ENCODE measurements around the gene NEU1. TPM values are rescaled to one million over a fixed set of nuclear protein-coding genes. Genes with fewer than 3 reads are reported as not detected.
"Not testable (repeated sequence)": the region's sequence is repeated elsewhere in the genome, so short reads cannot be mapped to it uniquely, and the experiment has no call there.

NEU1 gene
- total RNA-seq, 2 donors from 2014 or later, result 33.1 to 63.5 TPM

DNA sequence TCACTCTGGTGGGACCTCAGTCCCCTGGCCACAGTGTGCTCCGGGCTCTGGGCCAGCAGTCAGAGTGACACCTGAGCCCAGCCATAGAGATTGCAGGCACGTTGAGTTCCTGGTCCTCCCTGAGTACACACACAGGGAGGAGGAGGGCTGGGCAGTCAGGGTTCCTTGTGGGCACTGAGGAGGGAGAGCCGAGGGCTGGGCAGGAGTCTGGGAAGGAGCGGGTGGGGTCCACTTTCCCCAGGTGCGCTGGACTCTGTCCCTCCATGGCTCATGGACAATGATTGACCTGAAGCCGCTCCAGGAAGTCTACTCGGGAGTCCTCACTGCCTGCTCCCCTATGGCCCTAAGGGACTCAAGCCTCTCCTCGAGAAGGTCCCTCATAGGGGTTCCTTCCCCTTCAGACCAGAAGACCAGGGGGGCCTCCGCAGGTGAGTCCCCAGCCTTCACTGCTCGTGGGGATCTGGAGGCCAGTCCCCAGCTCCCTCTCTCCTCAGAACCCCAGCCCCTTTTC, 15.1 kb upstream of the NEU1 start:
- intact Hi-C loops (cut with DNase I, micrococcal nuclease), result no loop called here

DNA sequence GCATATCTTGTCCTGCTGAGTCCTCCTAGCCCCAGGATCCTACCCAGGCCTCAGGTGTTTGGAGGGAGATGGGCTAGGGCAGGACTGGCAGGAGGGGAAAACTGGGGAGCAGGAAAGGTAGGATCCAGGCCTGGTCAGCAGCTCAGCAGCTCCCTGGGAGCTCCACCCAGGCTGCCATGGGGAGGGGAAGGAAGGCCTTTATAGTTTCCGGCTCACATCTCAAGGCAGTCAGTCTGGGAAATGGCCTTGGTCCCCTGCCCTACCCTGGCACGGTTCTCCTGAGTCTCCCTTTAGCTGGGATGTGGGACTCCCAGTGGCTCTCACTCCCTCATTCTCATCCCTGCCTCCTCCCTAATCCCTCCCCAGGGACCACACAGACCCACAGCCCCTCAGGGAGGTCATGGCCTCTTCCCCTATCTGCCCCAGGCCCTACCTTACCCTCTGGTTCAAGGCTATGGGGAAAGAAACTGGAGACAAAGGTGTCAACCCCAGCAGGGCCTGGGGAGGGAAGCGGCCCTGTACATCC, 14.6 kb upstream of the NEU1 start:
- ATAC-seq (peak; percentile 60), DNase-seq (peak; percentile 73 to 74)
- intact Hi-C loops (cut with DNase I, micrococcal nuclease), result no loop called here

More for the DNA sequence above, 15.1 kb upstream of the NEU1 start:
- peak; percentile 86 to 97 for DNase-seq
- ATAC-seq, result peak; percentile 79

DNA sequence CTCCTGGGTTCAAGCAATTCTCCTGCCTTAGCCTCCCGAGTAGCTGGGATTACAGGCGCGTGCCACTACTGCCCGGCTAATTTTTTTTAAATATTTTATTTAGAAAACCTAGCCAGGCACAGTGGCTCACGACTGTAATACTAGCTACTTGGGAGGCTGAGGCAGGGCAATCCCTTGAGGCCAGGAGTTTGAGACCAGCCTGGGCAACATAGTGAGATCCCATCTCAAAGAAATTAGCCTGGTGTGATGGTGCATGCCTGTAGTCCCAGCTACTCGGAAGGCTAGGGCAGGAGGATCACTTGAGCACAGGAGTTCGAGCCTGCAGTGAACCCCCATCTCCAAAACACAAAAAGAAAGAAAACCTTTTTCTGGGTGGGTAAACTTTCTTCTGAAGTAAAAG, 13.7 kb upstream of the NEU1 start:
- intact Hi-C loops (cut with DNase I, micrococcal nuclease), result no loop called here
- ATAC-seq, result no peak
- no peak for DNase-seq

DNA sequence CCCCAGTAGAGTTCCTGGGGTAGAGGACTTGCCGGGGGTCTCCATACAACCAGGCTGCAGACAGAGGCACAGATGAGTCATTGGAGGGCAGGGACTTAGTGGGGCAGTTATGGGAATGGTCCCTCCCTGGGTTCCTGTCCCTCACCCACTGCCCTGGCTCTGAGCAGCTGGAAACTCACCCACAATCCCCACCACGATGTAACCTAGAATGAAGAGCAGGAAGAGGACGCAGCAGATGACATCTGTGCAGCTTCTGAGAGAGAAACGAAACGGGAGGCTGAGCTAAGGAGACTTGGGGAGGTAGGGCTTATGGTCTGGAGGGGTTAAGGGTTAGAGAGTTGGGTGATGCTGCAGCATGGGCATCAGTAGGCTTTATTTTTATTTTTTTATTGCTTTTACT, 13.3 kb upstream of the NEU1 start:
- ATAC-seq, result no peak
- intact Hi-C loops (cut with DNase I, micrococcal nuclease), result no loop called here
- DNase-seq, result no peak

DNA sequence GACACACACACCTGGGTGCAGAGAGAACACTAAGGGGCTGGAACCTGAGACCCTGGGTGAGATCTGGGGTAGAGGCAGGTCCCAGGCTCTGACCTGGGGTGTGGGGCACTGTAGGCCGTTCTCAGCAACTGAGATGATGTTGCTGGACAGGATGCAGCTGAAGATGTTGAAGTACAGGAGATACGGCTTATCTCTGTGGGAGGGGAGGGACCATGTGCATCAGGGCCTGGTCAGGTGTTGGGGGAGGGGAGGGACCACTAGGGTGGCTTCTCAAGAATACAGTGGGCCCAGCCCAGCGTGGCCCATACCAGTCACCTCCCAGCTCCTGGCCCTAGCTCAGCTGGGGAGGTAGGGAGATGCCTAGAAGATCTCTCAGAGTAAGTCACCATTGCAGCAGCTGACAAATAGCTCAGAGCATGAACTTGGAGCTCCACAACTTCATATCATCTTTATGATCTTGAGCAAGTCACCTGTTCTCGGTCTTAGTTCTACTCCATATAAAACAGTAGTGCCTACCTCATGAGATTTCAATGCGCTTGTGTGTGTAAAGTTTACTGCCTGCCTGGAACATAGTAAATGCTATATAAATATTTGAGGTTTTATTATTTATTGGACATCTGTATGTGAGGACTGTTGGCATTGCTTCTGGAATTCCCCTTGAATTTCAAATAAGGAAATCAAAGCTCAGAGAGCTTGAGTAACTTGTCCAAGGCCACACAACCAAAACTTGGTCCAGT, 12.4 kb upstream of the NEU1 start:
- intact Hi-C loops (cut with DNase I, micrococcal nuclease), result no loop called here
- no peak for DNase-seq
- ATAC-seq, result peak; percentile 12

DNA sequence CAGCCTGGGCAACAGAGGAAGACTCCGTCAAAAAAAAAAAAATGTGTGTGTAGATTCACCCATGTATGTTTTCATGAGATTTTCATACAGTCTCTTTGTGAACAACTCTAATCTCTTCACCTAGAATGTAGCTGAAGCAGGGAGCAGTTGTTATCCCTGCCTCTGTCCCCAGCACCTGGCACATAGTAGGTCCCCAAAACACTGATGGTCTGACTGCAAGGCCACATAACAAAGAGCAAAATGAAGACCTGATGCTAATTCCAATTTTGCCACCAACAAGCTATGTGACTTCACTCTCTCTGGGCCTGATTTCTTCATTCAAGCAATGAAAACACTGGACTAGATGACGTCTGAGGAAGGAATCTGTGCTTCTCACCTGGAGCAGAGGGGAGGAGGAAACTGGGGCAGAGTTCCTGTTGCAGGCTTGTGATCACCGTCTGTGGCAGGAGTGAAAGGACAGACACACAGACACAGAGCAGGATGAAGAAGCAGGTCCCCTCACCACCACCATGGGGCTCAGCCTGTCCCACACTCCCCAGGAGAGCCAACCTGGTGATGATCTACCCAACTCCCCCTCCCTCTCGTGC, 11.6 kb upstream of the NEU1 start:
- ATAC-seq (no peak), DNase-seq (no peak)
- intact Hi-C loops (cut with DNase I, micrococcal nuclease), result no loop called here

DNA sequence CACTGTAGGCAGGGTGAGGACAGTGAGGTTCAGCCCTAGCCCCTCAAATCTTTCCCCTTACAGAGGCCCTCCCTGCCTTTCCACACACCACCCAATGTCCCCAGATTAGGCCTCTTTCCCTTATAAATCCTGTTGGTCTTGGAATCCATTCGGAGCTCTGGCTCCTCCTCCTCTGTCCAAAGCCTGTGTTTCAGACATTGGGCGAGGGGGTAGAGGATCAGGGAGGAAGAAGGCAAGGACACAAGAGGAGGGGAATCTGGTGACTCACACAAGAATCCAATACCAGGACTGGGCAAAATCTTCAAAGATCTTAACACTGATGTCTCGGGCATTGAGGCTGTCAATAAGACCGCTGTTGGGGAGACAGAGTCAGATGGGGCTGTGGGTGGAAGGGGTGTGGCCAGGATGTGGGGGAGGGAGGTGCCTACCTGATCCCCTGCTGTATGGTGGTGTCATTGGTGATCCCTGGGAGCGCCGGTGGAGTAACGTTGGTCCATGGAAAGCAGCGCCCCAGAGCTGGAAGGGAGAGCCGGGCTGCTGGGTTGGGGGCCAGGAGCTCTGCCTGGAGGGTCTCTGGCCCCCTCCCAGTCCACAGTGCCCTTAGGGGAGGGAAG, 8.5 kb upstream of the NEU1 start:
- intact Hi-C loops (cut with DNase I, micrococcal nuclease), result no loop called here
- DNase-seq, result no peak
- no peak for ATAC-seq

DNA sequence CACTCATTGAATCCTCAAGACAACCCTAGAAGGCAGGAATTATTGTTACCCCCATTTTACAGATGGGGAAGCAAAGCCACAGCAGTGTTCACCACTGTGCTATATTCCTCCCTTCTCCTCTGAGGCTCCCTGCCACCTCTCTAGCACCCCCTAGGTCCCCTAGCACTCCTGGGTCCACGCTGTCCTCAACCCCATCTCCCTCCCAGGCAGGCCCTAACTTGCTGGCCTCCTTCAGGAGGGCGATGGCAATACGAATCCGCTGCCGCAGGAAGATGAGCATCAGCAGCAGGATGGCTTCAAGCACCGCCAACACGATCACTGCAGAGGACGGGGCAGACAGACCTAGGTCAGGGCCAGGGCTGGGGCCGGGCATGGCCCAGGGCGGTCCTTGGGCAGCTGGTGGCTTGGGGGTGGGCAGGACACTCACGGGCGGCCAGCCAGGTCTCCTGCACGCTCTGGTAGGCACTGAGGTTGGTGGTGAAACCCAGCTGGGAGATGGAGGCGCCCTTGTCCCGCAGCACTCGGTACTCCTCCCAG, 7.8 kb upstream of the NEU1 start:
- intact Hi-C loops (cut with DNase I, micrococcal nuclease), result no loop called here
- ATAC-seq, result no peak
- DNase-seq, result no peak

DNA sequence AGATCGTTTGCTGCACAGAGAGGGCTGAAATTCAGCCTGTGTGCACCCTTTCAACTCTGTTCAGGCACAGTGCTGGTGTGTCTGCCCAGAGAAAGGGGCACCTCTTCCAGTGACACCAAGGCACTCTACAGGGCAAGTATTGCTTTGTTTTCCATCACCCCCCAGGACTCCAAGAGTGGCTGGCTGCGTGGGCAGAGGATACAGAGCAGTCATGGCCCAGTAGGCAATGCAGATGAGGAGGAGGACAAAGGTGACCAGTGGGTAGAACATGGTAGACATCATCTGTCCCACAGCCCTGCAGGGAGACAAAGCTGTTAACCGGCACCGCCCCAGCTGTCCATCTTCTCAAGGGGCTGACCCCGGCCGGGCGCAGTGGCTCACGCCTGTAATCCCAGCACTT, 6.7 kb upstream of the NEU1 start:
- no peak for DNase-seq
- intact Hi-C loops (cut with DNase I, micrococcal nuclease), result no loop called here
- ATAC-seq, result no peak

DNA sequence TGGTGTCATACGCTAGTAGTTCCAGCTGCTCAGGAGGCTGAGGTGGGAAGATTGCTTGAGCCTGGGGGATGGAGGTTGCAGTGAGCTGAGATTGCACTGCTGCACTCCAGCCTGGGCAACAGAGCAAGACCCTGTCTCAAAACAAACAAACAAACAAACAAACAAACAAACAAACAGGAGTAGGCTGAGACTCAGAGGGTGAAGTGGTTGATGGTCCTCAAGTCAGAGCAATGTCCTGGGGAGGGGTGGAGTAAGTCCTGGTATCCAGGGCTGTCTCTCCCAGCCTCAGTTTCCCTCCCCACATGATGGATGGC, 6.0 kb upstream of the NEU1 start:
- DNase-seq; intact Hi-C loops (cut with DNase I, micrococcal nuclease); ATAC-seq: not testable (repeated sequence)

DNA sequence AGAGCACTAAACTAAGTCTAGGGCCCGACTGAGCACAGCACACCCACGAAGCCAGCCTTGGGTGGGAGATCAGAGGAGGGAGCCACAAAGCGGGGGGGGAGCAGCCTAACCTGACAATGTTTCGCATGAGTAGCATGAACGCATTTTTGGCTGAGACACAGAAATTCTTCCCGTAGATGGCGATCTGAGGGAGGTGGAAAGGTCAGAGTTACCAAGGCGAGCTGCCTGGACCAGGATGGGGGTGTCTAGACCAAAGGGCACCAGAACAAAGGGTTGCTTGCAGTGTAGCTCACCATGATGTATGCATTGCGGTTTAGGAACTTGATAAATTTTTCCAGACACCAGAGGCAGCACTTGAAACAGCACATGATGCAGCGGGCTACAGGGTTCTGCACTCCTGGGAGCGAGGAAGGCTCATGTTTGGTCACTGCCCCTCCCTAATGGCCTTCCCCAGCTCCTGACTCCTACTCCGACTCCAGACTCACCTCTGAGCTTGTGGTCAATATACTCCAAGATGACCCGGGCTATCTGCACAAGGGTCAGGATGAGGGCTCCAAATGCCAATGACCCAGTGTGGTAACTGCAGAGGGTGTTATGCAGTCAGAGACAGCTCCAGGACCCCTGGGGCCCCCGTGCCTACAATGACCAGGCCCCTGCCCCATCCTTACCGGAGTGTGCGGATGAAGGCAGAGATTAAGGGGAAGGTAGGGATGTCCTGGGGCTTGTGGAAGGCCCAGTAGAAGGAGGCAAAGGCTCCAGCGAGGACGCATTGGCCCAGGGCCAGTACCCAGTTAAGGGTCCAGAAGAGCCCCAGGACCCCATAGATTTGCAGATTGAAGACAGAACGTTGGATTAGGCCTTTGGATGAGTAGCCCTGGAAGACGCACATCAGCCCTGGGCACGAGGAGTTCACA, 2.8 kb upstream of the NEU1 start:
- intact Hi-C loops (cut with DNase I, micrococcal nuclease), result no loop called here
- DNase-seq, result no peak

DNA sequence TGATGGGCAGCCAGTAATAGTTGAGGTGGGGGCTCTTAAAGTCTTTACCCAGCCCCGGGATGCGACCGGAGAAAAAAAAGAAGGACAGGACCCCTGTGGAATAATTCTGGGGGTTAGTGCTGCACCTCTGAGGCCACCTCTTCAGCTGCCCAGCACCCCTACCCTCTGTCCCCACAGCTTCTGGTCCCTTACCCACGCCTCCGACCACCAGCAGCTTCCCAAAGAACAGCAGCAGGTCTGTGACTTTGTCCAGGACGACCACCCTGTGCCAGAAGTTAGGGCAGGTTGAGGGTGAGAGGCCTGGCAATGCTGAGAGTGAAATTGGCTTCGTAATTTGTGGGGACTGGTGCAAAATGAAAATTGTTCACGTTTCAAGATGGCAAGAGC, 2.2 kb upstream of the NEU1 start:
- intact Hi-C loops (cut with DNase I, micrococcal nuclease), result no loop called here
- no peak for ATAC-seq
- DNase-seq, result no peak

More for the DNA sequence above, 2.8 kb upstream of the NEU1 start:
- ATAC-seq, result no peak

DNA sequence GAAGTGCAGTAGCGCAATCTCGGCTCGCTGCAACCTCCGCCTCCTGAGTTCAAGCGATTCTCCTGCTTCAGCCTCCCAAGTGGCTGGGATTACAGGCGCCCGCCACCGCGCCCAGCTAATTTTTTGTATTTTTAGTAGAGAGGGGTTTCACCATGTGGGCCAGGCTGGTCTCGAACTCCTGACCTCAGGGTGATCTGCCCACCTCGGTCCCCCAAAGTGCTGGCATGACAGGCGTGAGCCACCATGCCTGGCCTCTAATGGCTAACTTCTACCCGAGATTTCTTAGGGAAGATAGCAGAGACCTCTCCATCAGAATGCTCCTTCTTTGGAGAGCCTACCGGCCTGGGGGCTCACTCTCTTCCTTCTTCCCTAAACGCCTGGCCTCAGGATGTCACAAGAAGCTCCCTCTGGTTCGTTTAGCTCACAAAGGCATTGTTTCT, 1.5 kb upstream of the NEU1 start:
- intact Hi-C loops (cut with DNase I, micrococcal nuclease); DNase-seq; ATAC-seq: not testable (repeated sequence)

DNA sequence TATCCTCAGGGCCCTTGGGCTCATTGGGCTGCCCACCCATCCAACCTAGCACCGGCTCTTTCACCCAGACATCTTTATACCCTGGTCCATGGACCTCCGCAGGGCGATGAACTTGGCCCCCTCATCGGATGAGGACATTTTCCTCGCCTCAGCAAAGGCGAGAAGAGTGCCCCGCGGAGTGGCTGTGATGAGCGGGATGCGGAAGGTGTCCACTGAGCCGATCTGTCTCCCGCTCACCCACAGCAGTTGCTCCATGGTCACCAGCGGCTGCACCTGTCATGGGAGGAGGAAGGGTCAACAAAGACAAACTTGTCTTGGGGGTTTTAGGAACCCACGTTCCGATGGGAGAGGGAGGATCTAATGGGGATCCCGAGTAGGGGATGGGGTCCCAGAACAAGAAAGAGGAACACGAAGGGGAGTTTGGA, 690 bp downstream of the NEU1 start:
- no peak for ATAC-seq
- intact Hi-C loops (cut with DNase I, micrococcal nuclease), result no loop called here
- DNase-seq, result no peak

DNA sequence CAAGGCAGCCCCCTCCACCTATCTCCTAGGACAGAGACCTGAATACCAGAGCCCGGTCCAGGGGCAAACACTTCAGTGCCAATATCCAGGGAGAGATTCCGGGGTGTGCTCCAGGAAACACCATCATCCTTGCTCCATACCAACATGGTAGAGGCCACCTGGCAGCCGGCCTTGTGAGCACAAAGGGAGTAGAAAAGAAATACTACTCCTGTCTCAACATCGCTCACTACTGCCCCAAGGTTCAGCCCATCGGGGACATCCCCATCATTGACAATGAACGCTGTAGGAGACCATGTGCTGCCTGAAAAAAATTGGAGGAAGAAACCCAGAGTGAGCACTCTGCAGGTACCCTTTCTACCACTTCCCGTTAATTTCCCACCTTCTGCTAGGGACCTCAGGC, 1.5 kb downstream of the NEU1 start:
- intact Hi-C loops (cut with DNase I, micrococcal nuclease), result no loop called here

DNA sequence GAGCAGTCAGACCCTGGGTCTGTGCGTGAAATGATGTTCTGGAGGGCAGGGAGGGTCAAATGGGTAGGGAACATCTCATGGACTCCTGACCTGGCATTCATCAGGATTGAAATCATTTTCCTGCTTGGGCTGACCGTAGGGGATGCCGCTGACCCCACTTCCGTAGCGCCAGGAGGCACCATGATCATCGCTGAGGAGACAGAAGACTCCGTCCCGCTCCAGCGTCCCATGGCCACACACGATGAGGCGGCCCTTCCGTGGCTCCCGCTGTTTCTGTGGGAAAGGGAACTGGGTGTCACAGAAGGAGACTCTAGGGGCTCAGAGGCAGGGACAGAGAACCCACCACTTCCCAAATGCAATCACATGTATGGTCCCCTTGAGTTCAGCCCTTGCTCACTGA, 2.3 kb downstream of the NEU1 start:
- ATAC-seq, result no peak
- intact Hi-C loops (cut with DNase I, micrococcal nuclease), result no loop called here
- DNase-seq, result no peak

More for the DNA sequence above, 1.5 kb downstream of the NEU1 start:
- ATAC-seq, result no peak
- no peak for DNase-seq

DNA sequence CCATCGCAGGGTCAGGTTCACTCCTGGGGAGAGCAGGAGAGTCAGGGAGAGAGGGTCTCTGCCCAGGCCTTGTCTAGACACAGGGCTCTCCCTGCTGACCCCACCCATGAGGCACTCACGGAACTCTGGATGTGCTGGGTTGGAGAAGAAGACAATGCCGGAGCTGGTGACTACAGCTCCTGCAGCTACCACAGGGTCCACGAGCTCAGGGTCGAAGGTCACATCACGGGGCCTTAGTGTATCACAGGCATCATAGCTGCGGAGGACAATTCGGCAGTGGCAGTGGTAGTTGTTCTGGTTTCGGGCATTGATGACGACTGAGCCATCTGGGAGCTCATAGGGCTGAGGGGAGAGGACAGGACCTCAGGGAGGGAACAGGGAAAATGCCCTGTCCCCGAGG, 2.7 kb downstream of the NEU1 start:
- ATAC-seq (no peak), DNase-seq (no peak)
- intact Hi-C loops (cut with DNase I, micrococcal nuclease), result no loop called here

DNA sequence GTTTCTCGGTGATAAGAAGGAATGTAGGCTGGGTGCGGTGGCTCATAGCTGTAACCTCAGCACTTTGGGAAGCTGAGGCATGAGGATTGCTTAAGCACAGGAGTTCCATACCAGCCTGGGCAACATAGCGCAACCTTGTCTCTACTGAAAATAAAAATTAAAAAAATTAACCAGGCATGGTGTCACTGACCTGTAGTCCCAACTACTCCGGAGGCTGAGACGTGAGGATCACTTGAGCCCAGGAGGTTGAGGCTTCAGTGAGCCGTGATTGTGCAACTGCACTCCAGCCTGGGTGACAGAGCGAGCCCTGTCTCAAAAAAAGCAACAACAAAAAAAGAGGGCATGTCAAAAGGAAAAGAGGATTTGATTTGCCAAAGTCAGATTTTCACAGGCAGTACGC, 3.9 kb downstream of the NEU1 start:
- intact Hi-C loops (cut with DNase I, micrococcal nuclease), result no loop called here
- no peak for DNase-seq
- no peak for ATAC-seq

DNA sequence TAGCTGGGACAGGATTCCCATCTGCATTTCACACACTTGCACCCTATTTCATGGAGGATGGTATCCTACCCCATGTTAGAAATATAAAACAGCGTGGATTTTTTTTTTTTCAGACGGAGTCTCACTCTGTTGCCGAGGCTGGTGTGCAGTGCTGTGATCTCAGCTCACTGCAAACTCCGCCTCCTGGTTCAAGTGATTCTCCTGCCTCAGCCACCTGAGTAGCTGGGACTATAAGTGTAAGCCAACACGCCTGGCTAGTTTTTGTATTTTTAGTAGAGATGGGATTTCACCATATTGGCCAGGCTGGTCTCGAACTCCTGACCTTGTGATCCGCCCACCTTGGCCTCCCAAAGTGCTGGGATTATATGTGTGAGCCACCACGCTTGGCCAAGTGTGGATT, 4.8 kb downstream of the NEU1 start:
- DNase-seq; ATAC-seq; intact Hi-C loops (cut with DNase I, micrococcal nuclease): not testable (repeated sequence)
